GM12875 (cell line): ENCODE data around the gene ARID4A.
"Not testable (repeated sequence)": the region's sequence is repeated elsewhere in the genome, so short reads cannot be mapped to it uniquely, and the experiment has no call there.

Experiments
- H3K4me3 ChIP-seq: one replicate; pipeline ENCODE4 v1.5.1; 2011; ENCODE audit warnings: low read depth, low read length, control low read depth
- CTCF ChIP-seq: IDR thresholded peaks from 2 replicates; pipeline ENCODE4 v1.5.1; 2011; ENCODE audit warnings: low read depth, mild to moderate bottlenecking, control low read depth, inconsistent platforms, low read length, moderate library complexity, borderline replicate concordance; ENCODE audit not compliant: insufficient read depth

ARID4A gene, protein sequence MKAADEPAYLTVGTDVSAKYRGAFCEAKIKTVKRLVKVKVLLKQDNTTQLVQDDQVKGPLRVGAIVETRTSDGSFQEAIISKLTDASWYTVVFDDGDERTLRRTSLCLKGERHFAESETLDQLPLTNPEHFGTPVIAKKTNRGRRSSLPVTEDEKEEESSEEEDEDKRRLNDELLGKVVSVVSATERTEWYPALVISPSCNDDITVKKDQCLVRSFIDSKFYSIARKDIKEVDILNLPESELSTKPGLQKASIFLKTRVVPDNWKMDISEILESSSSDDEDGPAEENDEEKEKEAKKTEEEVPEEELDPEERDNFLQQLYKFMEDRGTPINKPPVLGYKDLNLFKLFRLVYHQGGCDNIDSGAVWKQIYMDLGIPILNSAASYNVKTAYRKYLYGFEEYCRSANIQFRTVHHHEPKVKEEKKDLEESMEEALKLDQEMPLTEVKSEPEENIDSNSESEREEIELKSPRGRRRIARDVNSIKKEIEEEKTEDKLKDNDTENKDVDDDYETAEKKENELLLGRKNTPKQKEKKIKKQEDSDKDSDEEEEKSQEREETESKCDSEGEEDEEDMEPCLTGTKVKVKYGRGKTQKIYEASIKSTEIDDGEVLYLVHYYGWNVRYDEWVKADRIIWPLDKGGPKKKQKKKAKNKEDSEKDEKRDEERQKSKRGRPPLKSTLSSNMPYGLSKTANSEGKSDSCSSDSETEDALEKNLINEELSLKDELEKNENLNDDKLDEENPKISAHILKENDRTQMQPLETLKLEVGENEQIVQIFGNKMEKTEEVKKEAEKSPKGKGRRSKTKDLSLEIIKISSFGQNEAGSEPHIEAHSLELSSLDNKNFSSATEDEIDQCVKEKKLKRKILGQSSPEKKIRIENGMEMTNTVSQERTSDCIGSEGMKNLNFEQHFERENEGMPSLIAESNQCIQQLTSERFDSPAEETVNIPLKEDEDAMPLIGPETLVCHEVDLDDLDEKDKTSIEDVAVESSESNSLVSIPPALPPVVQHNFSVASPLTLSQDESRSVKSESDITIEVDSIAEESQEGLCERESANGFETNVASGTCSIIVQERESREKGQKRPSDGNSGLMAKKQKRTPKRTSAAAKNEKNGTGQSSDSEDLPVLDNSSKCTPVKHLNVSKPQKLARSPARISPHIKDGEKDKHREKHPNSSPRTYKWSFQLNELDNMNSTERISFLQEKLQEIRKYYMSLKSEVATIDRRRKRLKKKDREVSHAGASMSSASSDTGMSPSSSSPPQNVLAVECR

GRCh38 chr14:58298477-58299400 is at the start of gene ARID4A:
TSS of gene ARID4A (plus strand) at chr14:58298555. CDS start at chr14:58299855, 1,300 bp downstream.
- no peak for TF ChIP-seq CTCF
- peak within 1 kb of the TSS; percentile 99 for H3K4me3 ChIP-seq

- H3K4me3 ChIP-seq: no peak overlapping the region
- TF ChIP-seq CTCF: no peak
Observed at GRCh38 chr14:58249611-58250010, 48.7 kb upstream of the ARID4A start.

- TF ChIP-seq CTCF: no peak
- H3K4me3 ChIP-seq: no peak overlapping the region
Observed at GRCh38 chr14:58258156-58258555, 40.2 kb upstream of the ARID4A start.

GRCh38 chr14:58262005-58262404 is 36.4 kb upstream of the ARID4A start:
- H3K4me3 ChIP-seq: not testable (repeated sequence)

DNA sequence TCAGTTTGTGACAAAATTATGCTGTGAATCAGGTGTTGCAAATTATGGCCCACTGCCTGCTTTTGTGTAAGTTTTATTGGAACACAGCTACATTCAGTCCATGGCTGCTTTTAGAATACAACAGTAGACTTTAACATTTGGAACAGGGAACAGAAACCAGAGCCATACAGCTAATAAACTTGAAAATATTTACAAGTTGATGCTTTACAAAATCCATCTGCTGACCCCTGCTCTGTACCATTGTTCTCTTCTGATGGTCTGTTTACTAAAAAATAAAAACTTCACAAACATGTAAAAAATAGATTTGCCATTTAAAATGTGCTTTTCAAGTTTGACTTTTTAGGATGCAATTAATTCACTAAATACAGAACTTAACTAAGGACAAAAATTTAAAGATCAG is 33.0 kb upstream of the ARID4A start:
- no peak for TF ChIP-seq CTCF

GRCh38 chr14:58270628-58271027 is 27.7 kb upstream of the ARID4A start:
- H3K4me3 ChIP-seq: no peak overlapping the region
- no peak for TF ChIP-seq CTCF

More for the DNA sequence above, 33.0 kb upstream of the ARID4A start:
- no peak overlapping the region for H3K4me3 ChIP-seq
